Caco-2 (cell line): ENCODE results near the gene LRRN3. TPM values are rescaled to one million over a fixed set of nuclear protein-coding genes. Genes with fewer than 3 reads are reported as not detected.
A peak's percentile ranks its signal among the peaks of the same experiment; 100 is the strongest.

Source experiments
- Bru-seq: library from RNA; stranded (reverse); fragments of 400-500 nt; gene quantifications from one replicate; lab custom pipeline; 2021; lab: Mats Ljungman, UMichigan
- BruChase-seq, 2 experiments: library from RNA; stranded (reverse); fragments of 400-500 nt; gene quantifications; one replicate each; lab custom pipeline; 2021; lab: Mats Ljungman, UMichigan
- BruUV-seq: library from RNA; stranded (reverse); fragments of 400-500 nt; replicated peaks from 2 replicates; lab custom pipeline; 2021; lab: Mats Ljungman, UMichigan
- CTCF ChIA-PET: fragments of 300-600 bp; sonication (Branson Sonifier 250); formaldehyde crosslinking; loops from one replicate; lab custom pipeline; 2022; ENCODE audit warnings: antibody characterized with exemption; lab: Charles Lee
- POLR2A ChIA-PET: fragments of 300-600 bp; sonication (Branson Sonifier 250); formaldehyde crosslinking; loops from one replicate; lab custom pipeline; 2022; ENCODE audit warnings: antibody characterized with exemption; lab: Charles Lee
- DNase-seq, 2 experiments: peaks; one replicate each; pipeline versions ENCODE4 v3.0.0 to v3.0.0-alpha.2; 2020 to 2022
- H3K27me3 ChIP-seq: replicated peaks from 2 replicates; pipeline ENCODE4 v1.6.0; 2011; ENCODE audit warnings: low read length; ENCODE audit not compliant: control insufficient read depth, insufficient read depth
- H3K36me3 ChIP-seq: 2 replicates; pipeline ENCODE4 v1.5.1; 2011; ENCODE audit warnings: low read length; ENCODE audit not compliant: control insufficient read depth, insufficient read depth
- H3K4me1 ChIP-seq: fragments of 250-450 bp; sonication (Bioruptor Pico); 2 replicates; pipeline ENCODE4 v1.5.1; 2020; ENCODE audit warnings: mild to moderate bottlenecking
- H3K4me3 ChIP-seq: 2 replicates; pipeline ENCODE4 v1.5.1; 2011; ENCODE audit warnings: low read depth, mild to moderate bottlenecking, control low read depth, low read length
- H3K9me3 ChIP-seq: fragments of 250-450 bp; sonication (Bioruptor Pico); 2 replicates; pipeline ENCODE4 v1.5.1; 2020; ENCODE audit warnings: mild to moderate bottlenecking, moderate library complexity
- H3K27ac Mint-ChIP-seq: one replicate; pipeline ENCODE4 v1.8.0; 2022; ENCODE audit warnings: mixed read lengths; ENCODE audit not compliant: unreplicated experiment
- H3K27me3 Mint-ChIP-seq: one replicate; pipeline ENCODE4 v1.8.0; 2022; ENCODE audit warnings: mixed read lengths; ENCODE audit not compliant: insufficient read depth, unreplicated experiment
- H3K36me3 Mint-ChIP-seq: one replicate; pipeline ENCODE4 v1.8.0; 2022; ENCODE audit warnings: mild to moderate bottlenecking, mixed read lengths; ENCODE audit not compliant: insufficient read depth, unreplicated experiment
- H3K4me1 Mint-ChIP-seq: one replicate; pipeline ENCODE4 v1.8.0; 2022; ENCODE audit warnings: low read depth, mixed read lengths; ENCODE audit not compliant: unreplicated experiment
- H3K4me3 Mint-ChIP-seq: one replicate; pipeline ENCODE4 v1.8.0; 2022; ENCODE audit warnings: mild to moderate bottlenecking, moderate library complexity, mixed read lengths; ENCODE audit not compliant: unreplicated experiment
- H3K9me3 Mint-ChIP-seq: one replicate; pipeline ENCODE4 v1.8.0; 2022; ENCODE audit warnings: mixed read lengths; ENCODE audit not compliant: unreplicated experiment
- intact Hi-C: fragments of 100-400 bp; cut with micrococcal nuclease; formaldehyde crosslinking; loops from one replicate; pipeline ENCODE4 v1.10.0; 2022; ENCODE audit not compliant: unreplicated experiment
- long read RNA-seq: library from polyadenylated mRNA; stranded (forward); transcript quantifications from one replicate; pipeline ENCODE4 v2.0.0, GENCODE V29; 2022
- total RNA-seq: library from RNA; stranded (reverse); gene quantifications from 2 replicates; pipeline ENCODE4 v1.2.3, GENCODE V29; 2022
- TF ChIP-seq, protein P1 (sequence below), 2 experiments: fragments of 200-600 bp in 1 of 2; IDR thresholded peaks; 1 replicate in 1 of 2; 2 replicates in 1 of 2; pipeline versions ENCODE4 v1.5.1 to v1.8.0; 2011 to 2022; ENCODE audit warnings: antibody characterized with exemption in 1 of 2, control low read depth in 1 of 2, inconsistent platforms in 1 of 2, low read depth in 1 of 2, low read length in 1 of 2, mild to moderate bottlenecking in 1 of 2, moderate library complexity in 1 of 2; ENCODE audit not compliant: insufficient read depth in 1 of 2, severe bottlenecking in 1 of 2, unreplicated experiment in 1 of 2

The LRRN3 gene
- total RNA-seq (0.68 and 0.77 TPM in 2 replicates), Bru-seq, nascent RNA (percentile 31 among the genes with signal in this experiment), BruChase-seq, experiment 1, labeled RNA remaining after a 2-hour chase (percentile 26 among the genes with signal in this experiment), BruChase-seq, experiment 2, labeled RNA remaining after a 6-hour chase (percentile 17 among the genes with signal in this experiment)
- long read RNA-seq, partial matches to known transcripts = 0 of 5 reads
- long read RNA-seq, other reads (novel, unspliced or antisense) = 2 of 5 reads

- intact Hi-C loops = loop anchor here (1.0 to 10.0 kb wide), 3 partner anchors 395 to 644 kb away; partner anchors contain the start of gene IMMP2L
- no peaks in the 10 kb centered on the region for H3K27me3 Mint-ChIP-seq
- CTCF ChIA-PET = no interaction called here
Observed at GRCh38 chr7:111090846-111091245, at the start of gene LRRN3. Gene LRRN3, plus strand, starts transcription at chr7:111091127. Its CDS starts 31,646 bp downstream, at chr7:111122773.

GRCh38 chr7:111041577-111041976 is 49.4 kb upstream of the LRRN3 start:
- intact Hi-C loops = no loop called here
- Histone ChIP-seq H3K27me3 (no peaks in the 10 kb centered on the region), H3K4me3 (no peak overlapping the region), H3K36me3 (no peaks in the 10 kb centered on the region), H3K4me1 (no peaks in the 10 kb centered on the region), H3K9me3 (no peaks in the 10 kb centered on the region)
- Mint-ChIP-seq H3K27me3 (no peaks in the 10 kb centered on the region), H3K9me3 (no peaks in the 10 kb centered on the region), H3K4me1 (no peaks in the 10 kb centered on the region), H3K4me3 (no peak overlapping the region), H3K27ac (no peak overlapping the region), H3K36me3 (no peaks in the 10 kb centered on the region)
- POLR2A ChIA-PET = no interaction called here
- DNase-seq = no peak
- TF ChIP-seq, protein P1, sequence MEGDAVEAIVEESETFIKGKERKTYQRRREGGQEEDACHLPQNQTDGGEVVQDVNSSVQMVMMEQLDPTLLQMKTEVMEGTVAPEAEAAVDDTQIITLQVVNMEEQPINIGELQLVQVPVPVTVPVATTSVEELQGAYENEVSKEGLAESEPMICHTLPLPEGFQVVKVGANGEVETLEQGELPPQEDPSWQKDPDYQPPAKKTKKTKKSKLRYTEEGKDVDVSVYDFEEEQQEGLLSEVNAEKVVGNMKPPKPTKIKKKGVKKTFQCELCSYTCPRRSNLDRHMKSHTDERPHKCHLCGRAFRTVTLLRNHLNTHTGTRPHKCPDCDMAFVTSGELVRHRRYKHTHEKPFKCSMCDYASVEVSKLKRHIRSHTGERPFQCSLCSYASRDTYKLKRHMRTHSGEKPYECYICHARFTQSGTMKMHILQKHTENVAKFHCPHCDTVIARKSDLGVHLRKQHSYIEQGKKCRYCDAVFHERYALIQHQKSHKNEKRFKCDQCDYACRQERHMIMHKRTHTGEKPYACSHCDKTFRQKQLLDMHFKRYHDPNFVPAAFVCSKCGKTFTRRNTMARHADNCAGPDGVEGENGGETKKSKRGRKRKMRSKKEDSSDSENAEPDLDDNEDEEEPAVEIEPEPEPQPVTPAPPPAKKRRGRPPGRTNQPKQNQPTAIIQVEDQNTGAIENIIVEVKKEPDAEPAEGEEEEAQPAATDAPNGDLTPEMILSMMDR (IDR thresholded peaks at IDR 0.05; ENCODE audit: insufficient read depth in 1 of 2, low read depth in 1 of 2, low read length in 1 of 2, severe bottlenecking in 1 of 2, unreplicated experiment in 1 of 2) = no peak
- BruUV-seq = no TSS peak
- CTCF ChIA-PET = no interaction called here

More at GRCh38 chr7:111090846-111091245, at the start of gene LRRN3:
- Histone ChIP-seq H3K4me1 (no peaks in the 10 kb centered on the region), H3K36me3 (no peaks in the 10 kb centered on the region), H3K4me3 (no peak within 1 kb of the TSS), H3K9me3 (no peaks in the 10 kb centered on the region), H3K27me3 (no peaks in the 10 kb centered on the region)
- H3K4me1 Mint-ChIP-seq = no peaks in the 10 kb centered on the region
- DNase-seq = no peak
- no peaks in the 10 kb centered on the region for H3K36me3 Mint-ChIP-seq
- H3K27ac Mint-ChIP-seq = no peak within 1 kb of the TSS
- BruUV-seq = no TSS peak
- POLR2A ChIA-PET = no interaction called here
- TF ChIP-seq, protein P1 (IDR thresholded peaks at IDR 0.05; ENCODE audit: insufficient read depth in 1 of 2, low read depth in 1 of 2, low read length in 1 of 2, severe bottlenecking in 1 of 2, unreplicated experiment in 1 of 2) = no peak
- no peaks in the 10 kb centered on the region for H3K9me3 Mint-ChIP-seq
- H3K4me3 Mint-ChIP-seq = no peak within 1 kb of the TSS

DNA sequence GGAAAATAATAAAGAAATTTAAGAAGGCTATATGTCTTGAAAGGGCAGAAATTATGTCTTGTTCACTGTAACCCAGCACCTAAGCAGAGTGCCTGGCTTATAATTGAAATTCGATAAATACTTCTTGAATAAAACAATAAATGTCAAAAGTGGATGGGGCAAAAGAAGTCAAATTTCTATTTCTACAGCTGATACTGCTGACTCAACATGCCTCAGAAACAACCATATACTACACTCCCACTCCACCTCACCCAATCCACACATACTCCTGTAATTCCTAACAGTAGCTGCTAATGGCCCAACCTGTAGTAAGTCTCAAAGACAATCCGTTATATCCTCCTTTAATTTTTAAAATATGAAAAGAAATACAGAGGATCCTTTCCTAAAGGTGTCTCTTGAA is 48.1 kb upstream of the LRRN3 start:
- H3K4me1 ChIP-seq = no peaks in the 10 kb centered on the region
- H3K9me3 ChIP-seq = no peaks in the 10 kb centered on the region
- Mint-ChIP-seq H3K9me3 (no peaks in the 10 kb centered on the region), H3K36me3 (no peaks in the 10 kb centered on the region), H3K27me3 (no peaks in the 10 kb centered on the region), H3K4me3 (no peak overlapping the region), H3K4me1 (no peaks in the 10 kb centered on the region), H3K27ac (no peak overlapping the region)
- TF ChIP-seq, protein P1 (IDR thresholded peaks at IDR 0.05; ENCODE audit: insufficient read depth in 1 of 2, low read depth in 1 of 2, low read length in 1 of 2, severe bottlenecking in 1 of 2, unreplicated experiment in 1 of 2) = no peak
- intact Hi-C loops = no loop called here
- POLR2A ChIA-PET = no interaction called here
- no peaks in the 10 kb centered on the region for H3K27me3 ChIP-seq
- DNase-seq = no peak
- H3K4me3 ChIP-seq = no peak overlapping the region
- H3K36me3 ChIP-seq = no peaks in the 10 kb centered on the region
- no TSS peak for BruUV-seq
- CTCF ChIA-PET = no interaction called here
